ENCODE data around the gene TNS1. TPM values are rescaled to one million over a fixed set of nuclear protein-coding genes. Genes with fewer than 3 reads are reported as not detected.

Gene TNS1
- total and polyA plus RNA-seq, 9 of the 15 experiments (the other 6 are each of a cell fraction or from before 2014, with no cell fraction given): 0.13 to 2.7 (median 0.77) TPM

GRCh38 chr2:217847552-217848350, 155.0 kb downstream of the TNS1 start:
- Histone ChIP-seq H3K9me3 (replicated peaks; ENCODE audit: control insufficient read depth, insufficient read depth, low read depth, low read length) (peaks cover 11% of the 10 kb centered on the region), H2AFZ (ENCODE audit: low read depth, low read length) (peak overlapping the region; percentile 33; the same call in 1 of the 2 replicates), H3K9me1 (ENCODE audit: control insufficient read depth, insufficient read depth, low read length) (no peaks in the 10 kb centered on the region), H3K4me1 (replicated peaks in 1 of 2; ENCODE audit: control insufficient read depth in 2 of 2, insufficient read depth in 2 of 2, low read length in 2 of 2) (peaks cover 14 to 21% of the 10 kb centered on the region in 2 experiments; a peak in 4 of 5 replicates), H3K9ac (ENCODE audit: insufficient read depth in 1 of 2, low read depth in 2 of 2, low read length in 2 of 2) (no peak overlapping the region; a peak in 1 of 4 replicates), H3K4me2 (ENCODE audit: insufficient read depth, low read length) (no peak overlapping the region), H3K4me3 (no peak overlapping the region), H3K79me2 (ENCODE audit: control insufficient read depth, insufficient read depth, low read length) (no peaks in the 10 kb centered on the region), H3K27ac (ENCODE audit: extremely low read depth, low read depth, low read length) (no peak overlapping the region; the same call in 2 of the 3 replicates), H3K27me3 (ENCODE audit: control insufficient read depth in 2 of 2, insufficient read depth in 2 of 2, low read length in 2 of 2) (peaks cover 0 to 12% of the 10 kb centered on the region in 2 experiments; a peak in 2 of 5 replicates), H4K20me1 (replicated peaks; ENCODE audit: control insufficient read depth, insufficient read depth, low read length) (no peaks in the 10 kb centered on the region), H3K36me3 (ENCODE audit: control insufficient read depth, insufficient read depth, low read length) (no peaks in the 10 kb centered on the region)
- ChIA-PET POLR2A (interaction anchor here (0.6 kb wide), 1 partner anchor 149 kb away, joined by 3 read pairs; no protein-coding TSS in a partner anchor), CTCF (ENCODE audit: low intra/inter-chr PET ratio) (no interaction called here)
- TF ChIP-seq ZNF707 (CRISPR knock-in tag; conservative IDR thresholded peaks at IDR 0.05) (no peak), E2F3 (CRISPR knock-in tag; IDR thresholded peaks at IDR 0.05) (no peak), NFIX (CRISPR knock-in tag; IDR thresholded peaks at IDR 0.05; ENCODE audit: low read depth) (no peak)
- TF ChIP-seq, protein P1, sequence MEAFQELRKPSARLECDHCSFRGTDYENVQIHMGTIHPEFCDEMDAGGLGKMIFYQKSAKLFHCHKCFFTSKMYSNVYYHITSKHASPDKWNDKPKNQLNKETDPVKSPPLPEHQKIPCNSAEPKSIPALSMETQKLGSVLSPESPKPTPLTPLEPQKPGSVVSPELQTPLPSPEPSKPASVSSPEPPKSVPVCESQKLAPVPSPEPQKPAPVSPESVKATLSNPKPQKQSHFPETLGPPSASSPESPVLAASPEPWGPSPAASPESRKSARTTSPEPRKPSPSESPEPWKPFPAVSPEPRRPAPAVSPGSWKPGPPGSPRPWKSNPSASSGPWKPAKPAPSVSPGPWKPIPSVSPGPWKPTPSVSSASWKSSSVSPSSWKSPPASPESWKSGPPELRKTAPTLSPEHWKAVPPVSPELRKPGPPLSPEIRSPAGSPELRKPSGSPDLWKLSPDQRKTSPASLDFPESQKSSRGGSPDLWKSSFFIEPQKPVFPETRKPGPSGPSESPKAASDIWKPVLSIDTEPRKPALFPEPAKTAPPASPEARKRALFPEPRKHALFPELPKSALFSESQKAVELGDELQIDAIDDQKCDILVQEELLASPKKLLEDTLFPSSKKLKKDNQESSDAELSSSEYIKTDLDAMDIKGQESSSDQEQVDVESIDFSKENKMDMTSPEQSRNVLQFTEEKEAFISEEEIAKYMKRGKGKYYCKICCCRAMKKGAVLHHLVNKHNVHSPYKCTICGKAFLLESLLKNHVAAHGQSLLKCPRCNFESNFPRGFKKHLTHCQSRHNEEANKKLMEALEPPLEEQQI (IDR thresholded peaks at IDR 0.05): no peak
- no TSS peak for BruUV-seq (replicated peaks)
- FAIRE-seq (no peak), DNase-seq (ENCODE audit: extremely low read depth in 1 of 4, low spot score in 3 of 4) (no peak), ATAC-seq (no peak)
- intact Hi-C loops (cut with micrococcal nuclease) (no loop called here), in situ Hi-C loops (cut with MboI) (no loop called here)
- WGBS (ENCODE audit: insufficient coverage, low coverage, missing lambda C conversion rate): 56% methylated on average over 16 of the region's 20 CpGs

All from K562 (cell line).